C4-2B (cell line): Measurements from ENCODE around the gene ITPR1.

Source experiments
- ZFX ChIP-seq: fragments of 450-650 bp; IDR thresholded peaks from 2 replicates; pipeline ENCODE4 v1.6.1; 2017
- TF ChIP-seq, protein P1 (sequence below): fragments of 450-650 bp; conservative IDR thresholded peaks from 2 replicates; pipeline ENCODE4 v1.5.1; 2017; ENCODE audit warnings: mild to moderate bottlenecking

DNA sequence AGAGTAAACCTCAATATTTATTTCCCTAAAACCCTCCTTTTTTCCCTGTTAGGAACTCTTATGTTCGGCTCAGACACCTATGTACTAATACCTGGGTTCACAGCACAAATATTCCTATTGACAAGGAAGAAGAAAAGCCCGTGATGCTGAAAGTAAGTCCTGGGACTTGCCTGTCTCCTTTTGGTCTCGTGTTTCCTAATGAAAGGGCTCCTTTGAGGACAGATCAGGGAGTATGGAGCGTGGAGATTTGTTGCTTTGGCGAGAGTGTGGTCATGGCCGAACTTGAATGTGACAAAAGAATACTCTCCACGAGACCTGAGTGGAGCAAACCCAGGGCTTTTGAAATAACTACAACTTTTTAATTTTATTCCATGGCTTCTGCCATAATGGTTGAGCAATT lies 167.8 kb downstream of the ITPR1 start:
- TF ChIP-seq, protein P1, sequence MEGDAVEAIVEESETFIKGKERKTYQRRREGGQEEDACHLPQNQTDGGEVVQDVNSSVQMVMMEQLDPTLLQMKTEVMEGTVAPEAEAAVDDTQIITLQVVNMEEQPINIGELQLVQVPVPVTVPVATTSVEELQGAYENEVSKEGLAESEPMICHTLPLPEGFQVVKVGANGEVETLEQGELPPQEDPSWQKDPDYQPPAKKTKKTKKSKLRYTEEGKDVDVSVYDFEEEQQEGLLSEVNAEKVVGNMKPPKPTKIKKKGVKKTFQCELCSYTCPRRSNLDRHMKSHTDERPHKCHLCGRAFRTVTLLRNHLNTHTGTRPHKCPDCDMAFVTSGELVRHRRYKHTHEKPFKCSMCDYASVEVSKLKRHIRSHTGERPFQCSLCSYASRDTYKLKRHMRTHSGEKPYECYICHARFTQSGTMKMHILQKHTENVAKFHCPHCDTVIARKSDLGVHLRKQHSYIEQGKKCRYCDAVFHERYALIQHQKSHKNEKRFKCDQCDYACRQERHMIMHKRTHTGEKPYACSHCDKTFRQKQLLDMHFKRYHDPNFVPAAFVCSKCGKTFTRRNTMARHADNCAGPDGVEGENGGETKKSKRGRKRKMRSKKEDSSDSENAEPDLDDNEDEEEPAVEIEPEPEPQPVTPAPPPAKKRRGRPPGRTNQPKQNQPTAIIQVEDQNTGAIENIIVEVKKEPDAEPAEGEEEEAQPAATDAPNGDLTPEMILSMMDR = no peak
- TF ChIP-seq ZFX = no peak
